SKM-1 (cell line): ENCODE measurements around the gene PREB.
A peak's percentile ranks its signal among the peaks of the same experiment; 100 is the strongest.
"Not testable (repeated sequence)": the region's sequence is repeated elsewhere in the genome, so short reads cannot be mapped to it uniquely, and the experiment has no call there.

Experiments
- DNase-seq: peaks from one replicate; lab custom pipeline; 2025; ENCODE audit not compliant: unreplicated experiment; lab: John Stamatoyannopoulos, UW

PREB gene

DNA sequence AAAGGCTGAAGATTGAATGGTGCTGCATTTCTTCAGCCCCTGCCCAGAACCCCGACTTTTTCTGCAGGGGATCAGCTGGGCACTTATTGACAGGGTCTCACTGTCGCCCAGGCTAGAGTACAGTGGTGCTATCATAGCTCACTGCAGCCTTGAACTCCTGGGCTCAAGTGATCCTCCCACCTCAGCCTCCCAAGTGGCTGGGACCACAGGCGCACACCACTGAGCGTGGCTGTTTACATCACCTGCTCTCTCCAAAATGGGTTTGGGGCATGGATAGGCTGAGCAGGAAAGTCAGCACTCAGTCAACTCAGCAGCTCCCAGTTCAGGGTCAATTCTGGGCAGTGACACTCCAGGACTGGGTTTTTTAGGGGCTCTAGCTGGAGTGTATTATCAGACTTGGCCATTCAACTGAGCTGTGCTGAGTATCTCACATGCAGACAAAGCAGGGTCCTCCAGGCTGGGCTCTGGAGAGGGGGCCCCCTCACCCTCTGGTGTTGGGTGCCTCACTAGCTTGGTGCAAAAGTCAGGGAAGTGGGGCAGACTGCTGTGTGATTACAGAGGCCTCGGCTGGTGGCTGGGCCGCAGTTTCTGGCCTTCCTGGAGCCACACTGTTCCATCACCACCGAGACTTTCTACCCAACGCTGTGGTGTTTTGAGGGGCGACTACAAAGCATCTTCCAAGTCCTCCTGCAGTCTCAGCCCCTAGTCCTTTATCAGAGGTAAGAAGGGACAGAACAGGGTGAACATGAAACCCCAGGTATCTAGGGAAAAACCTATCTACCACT is 6.4 kb downstream of the PREB start:
- no peak for DNase-seq

DNA sequence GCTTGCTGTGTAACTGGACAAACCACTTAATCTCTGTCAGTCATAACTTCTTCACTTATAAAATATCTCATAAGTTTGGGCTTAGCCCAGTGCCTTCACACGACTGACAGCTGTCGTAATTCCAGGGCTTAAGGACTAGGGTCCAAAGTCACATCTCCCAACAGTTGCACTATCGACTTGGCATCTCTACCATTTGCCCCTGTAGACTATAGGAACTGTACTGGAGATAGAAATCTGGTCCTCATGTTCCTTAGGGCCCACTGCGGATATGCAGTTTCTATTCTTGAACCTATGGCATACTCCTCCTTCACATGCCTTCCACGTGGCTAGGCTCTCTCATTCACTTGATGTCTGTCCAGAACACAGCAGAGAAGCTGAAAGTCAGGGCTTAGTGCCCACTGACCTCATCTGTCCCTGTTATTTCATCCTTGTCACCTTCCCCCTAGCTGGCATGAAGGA is 8.2 kb downstream of the PREB start:
- DNase-seq = no peak

- no peak for DNase-seq
Measured at GRCh38 chr2:27125104-27125503, 9.3 kb downstream of the PREB start.

GRCh38 chr2:27123302-27124150 is 10.9 kb downstream of the PREB start, which contains the start of gene ABHD1:
TSS of gene ABHD1 (plus strand) at chr2:27123815. CDS start at chr2:27123949, 134 bp downstream.
- peak; percentile 48 for DNase-seq

- no peak for DNase-seq
Measured at GRCh38 chr2:27122791-27123190, 11.6 kb downstream of the PREB start.

DNA sequence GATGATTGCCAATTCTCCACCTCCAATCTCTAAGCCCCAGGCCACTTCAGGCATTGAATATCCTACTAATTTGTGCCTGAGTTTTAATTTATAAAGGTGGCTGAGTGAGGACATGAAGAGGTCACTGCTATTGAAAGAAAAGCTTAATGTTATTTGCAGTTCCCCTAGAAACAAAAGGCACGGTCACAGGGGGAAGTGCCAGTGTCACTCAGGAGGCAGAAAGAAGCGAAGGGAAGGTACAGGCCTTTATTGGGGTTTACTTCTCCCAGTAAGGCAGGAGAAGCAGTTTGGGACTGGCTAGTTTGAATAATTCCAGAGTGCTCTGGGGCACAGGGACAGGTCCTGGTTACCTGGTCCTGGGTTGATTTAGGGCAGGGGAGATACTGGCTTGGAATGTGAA is 12.5 kb downstream of the PREB start:
- no peak for DNase-seq

DNA sequence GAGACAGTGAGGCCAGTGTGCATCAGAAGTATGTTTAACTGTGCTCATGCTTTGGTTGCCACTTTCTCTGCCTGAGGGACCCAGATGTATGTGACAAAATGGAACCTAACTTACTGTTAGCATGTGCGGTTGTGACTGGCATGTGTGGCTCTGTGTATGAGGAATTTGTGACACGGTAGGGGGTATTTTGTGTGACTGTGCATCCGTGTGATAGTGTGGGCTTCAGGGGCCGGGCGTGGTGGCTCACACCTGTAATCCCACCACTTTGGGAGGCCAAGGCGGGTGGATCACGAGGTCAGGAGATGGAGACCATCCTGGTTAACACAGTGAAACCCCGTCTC is 15.1 kb downstream of the PREB start:
- not testable (repeated sequence) for DNase-seq

DNA sequence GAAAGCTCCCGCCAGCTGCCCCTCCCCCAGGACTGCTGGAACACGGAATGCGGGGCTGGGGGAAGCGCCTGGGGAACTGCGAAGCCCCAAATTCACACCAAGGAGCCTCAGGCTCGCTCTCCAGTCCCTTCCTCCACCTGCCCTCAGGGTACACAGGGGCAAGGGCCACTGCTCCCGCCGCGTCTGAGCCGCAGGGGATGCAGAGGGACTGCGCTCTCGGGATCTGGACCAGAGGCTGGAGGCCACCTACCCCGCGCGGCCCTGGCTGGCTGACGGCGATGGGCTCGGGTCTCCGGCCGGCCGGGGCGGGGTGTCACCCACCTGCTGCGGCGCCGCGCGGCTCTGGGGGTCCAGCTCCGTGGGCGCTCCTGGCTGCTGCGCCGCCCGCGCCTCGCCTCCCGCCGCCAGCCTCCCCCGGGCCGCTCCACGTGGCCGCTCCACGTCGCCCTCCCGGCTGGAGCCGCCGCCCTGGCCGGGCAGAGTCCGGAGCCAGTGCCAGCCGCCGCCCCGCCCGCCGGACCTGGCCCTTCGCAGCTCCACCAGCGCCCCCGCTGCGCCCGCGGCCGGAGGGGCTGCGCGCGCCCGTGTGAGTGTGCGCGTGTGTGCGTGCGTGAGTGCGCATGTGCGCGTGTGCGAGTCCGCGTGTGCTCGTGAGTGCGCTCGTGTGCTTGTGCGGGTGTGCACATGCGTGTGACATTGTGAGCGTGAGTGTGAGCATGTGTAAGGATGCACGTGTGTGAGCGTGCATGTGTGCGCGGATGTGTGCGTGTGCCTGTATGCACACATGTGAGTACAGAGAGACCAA is 15.7 kb downstream of the PREB start, which contains the start of gene CGREF1:
CGREF1 (minus strand) TSS at position 604 of the 805 bp plus-strand sequence. CDS start 14,762 bp downstream, outside the sequence.
- DNase-seq = no peak

DNA sequence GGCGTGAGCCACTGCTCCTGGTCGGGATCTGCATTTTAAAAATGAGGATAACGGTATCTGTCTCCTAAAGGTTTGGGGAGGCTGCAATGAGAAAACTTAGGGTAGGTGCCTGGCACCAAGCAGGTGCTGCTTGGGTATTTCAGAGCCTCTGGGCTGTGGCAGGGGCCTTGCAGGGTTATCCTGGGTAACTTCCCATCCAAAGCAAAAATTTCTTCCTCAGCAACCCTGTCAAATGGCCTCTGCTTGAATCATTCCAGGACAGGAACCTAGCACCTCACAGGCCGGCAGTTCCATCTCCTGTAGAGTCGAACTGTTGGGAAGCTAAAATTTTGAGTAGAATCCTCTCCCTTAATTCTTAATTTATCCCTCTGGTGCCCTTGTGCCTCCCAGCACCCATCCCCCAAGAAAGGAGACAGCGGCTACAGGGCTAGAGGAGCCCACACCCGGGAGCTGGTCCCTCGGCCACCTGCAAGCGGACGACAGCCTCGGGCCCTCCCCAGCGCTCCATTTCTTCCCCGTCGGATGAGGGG is 16.4 kb downstream of the PREB start:
- no peak for DNase-seq

GRCh38 chr2:27115519-27115918 is 18.9 kb downstream of the PREB start:
- DNase-seq = no peak

- not testable (repeated sequence) for DNase-seq
Measured at GRCh38 chr2:27111392-27112078, 22.9 kb downstream of the PREB start.

- not testable (repeated sequence) for DNase-seq
Measured at GRCh38 chr2:27110603-27111352, 23.7 kb downstream of the PREB start.

DNA sequence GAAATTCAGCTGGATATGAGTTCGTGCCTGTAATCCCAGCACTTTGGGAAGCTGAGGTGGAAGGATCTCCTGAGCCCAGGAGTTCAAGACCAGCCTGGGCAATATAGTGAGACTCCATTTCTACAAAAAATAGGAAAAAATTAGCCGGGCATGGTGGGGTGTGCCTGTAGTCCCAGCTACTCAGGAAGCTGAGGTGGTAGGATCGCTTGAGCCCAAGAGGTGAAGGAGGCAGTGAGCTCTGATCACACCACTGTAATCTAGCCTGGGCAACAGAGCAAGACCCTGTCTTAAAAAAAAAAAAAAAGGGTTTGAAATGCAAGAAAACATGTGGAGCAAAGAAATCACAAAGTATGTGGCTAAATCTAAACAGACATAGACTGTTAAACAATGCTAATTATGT is 25.4 kb downstream of the PREB start:
- DNase-seq = no peak

DNA sequence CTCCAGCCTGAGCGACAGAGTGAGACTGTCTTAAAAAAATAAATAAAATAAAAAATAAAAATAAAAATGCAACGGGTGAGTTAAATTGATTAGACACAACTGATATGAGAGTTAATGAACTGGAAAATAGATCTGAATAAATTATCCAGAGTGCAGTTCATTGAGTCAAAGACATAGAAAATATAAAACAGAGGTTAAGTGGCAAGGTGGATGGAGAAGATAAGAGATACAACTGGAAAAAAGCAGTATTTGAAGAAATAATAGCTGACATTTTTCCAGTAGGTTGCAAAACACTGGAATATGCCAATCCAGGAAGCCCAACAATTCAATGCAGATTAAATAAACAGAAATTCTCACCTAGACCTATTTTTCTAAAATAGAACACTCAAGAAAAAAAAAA is 26.2 kb downstream of the PREB start:
- no peak for DNase-seq

GRCh38 chr2:27105981-27106380 is 28.5 kb downstream of the PREB start:
- no peak for DNase-seq

- DNase-seq = no peak
Measured at GRCh38 chr2:27102329-27102728, 32.1 kb downstream of the PREB start.

- DNase-seq = no peak
Measured at GRCh38 chr2:27100036-27100435, 34.4 kb downstream of the PREB start.

- DNase-seq = no peak
Measured at GRCh38 chr2:27099334-27099955, 35.0 kb downstream of the PREB start.

DNA sequence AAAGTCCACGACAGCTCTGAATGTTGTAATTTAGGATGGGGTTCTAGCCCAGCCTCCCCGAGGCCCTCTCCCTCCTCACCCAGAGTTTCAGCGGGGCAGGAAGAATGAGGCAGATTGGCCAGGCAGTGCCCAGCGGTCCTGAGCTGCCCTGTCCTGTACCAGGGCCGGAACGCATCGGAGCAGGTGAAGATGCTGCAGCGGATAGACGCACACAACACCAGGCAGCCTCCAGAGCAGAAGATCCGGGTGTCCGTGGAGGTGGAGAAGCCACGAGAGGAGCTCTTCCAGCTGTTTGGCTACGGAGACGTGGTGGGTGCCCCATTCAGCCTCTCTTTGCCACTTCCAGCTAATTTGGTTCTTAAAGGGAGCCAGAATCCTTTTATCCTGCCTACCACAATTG is 37.1 kb downstream of the PREB start:
- DNase-seq = no peak
